HG03060 (cell line): ENCODE results near the gene MYOCD.

Source experiments
- ATAC-seq: cut with Tn5 transposase; IDR thresholded peaks from one replicate; pipeline ENCODE4 v1.9.1; 2021; ENCODE audit warnings: low read depth, moderate number of reproducible peaks; ENCODE audit not compliant: unreplicated experiment

The MYOCD gene

DNA sequence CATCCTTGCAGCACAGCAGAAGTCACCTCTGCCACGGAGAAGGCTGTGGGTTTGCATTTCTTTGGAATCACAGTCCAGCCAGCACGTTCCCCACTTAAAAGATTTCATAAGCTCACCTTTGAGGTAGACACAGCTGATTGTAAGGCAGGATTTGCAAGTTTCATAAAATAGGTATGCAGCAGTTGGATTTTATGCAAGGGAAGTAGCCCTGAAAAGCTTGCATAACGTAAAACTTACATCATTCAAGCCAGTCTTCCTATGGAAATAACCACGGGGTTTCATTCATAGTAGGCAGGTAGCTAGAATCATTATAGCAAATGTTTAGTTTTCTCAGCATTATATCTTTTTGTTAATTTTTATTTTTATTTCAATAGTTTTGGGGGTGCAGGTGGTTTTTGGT is 73.8 kb downstream of the MYOCD start:
- ATAC-seq = no peak

DNA sequence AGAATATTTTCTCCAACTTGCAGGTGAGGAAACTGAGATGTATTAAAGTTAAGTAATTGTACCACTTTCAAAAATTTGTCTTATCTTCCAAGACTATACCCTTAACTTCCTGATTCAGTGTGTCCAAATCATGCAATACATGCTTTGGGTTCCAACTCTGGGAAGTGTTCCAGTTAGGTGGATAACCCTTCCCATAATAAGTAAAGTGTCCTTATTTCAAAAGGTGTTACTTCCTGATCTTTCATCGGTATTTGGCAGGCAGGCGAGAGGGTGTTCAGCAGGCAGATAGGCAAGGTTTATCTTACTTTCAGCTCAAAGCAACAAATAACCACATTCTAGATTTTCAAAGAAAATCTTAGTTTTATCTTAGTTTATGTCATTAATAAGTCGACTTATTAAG is 77.4 kb downstream of the MYOCD start:
- no peak for ATAC-seq

DNA sequence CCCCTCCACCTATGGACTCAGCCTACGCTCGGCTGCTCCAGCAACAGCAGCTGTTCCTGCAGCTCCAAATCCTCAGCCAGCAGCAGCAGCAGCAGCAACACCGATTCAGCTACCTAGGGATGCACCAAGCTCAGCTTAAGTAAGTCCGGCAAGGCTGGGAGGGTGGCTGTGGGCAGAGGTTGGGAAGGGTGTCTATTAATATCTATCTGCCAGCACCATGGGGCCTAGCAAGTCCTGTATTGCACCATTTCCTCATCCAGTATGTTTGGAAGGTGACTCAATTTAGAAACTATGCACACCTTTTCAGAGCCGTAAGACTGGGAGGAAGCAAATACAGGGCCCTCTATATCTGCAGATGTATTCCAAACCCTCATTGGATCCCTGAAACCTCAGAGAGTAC is 78.6 kb downstream of the MYOCD start:
- ATAC-seq = no peak

DNA sequence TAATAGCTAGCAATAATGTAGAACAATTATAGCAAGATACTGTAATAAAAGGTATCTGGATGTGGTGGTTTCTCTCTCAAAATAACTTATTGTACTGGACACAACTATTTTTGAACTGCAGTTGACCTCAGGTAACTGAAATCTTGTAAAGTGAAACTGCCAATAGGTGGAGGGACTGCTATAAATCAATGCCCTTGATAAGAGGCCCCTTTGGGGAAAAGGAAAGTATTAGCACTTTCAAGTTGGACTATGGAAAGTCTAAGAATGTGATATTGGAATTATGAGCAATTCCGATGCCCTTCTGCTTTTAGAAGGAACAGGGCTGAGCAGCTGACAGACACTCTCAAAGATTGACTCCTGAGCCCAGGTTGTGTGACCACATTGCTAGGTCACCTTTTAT is 79.1 kb downstream of the MYOCD start:
- no peak for ATAC-seq

GRCh38 chr17:12745486-12745885 is 79.8 kb downstream of the MYOCD start:
- no peak for ATAC-seq

DNA sequence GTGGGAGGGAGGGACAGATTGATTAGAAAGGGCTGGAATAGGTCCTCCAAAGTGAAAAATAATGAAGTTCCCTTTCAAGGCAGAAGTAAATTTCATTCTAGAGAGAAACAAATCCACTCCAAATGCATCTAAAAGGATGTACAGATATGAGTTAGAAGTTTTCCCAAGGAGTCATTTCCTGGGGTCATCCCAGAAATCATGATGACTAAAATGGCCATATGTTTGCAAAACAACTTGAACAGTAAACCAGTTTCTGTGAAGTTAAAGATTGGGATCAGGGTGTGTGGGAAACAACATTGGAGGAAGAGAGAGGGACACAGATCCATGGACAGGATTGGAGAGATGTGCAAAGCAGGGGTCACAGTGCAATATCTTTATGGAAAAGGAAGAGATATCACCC is 91.1 kb downstream of the MYOCD start:
- no peak for ATAC-seq

GRCh38 chr17:12759090-12759489 is 93.4 kb downstream of the MYOCD start:
- ATAC-seq = no peak

DNA sequence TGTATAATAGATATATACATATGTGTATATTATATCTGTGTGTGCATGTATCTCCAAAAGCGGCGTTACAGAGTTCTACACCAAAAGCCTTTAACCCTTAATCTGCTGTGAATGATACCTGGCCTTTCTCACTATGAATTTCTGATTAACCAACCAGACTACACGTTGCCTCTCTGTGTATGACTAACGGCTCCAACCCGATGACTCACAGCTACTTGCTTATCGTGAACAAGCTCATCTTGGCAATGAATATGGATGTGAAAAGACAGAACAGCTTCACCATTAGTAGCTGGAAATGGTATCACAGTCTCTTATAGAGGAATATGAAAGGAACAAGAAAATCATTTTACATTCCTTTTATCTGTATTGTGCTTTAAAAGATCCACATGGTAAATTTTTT is 99.9 kb downstream of the MYOCD start:
- no peak for ATAC-seq

GRCh38 chr17:12768255-12768654 is 102.6 kb downstream of the MYOCD start:
- no peak for ATAC-seq

- ATAC-seq = no peak
Measured at GRCh38 chr17:12769981-12770380, 104.3 kb downstream of the MYOCD start.

- no peak for ATAC-seq
Measured at GRCh38 chr17:12773153-12773552, 107.5 kb downstream of the MYOCD start.

DNA sequence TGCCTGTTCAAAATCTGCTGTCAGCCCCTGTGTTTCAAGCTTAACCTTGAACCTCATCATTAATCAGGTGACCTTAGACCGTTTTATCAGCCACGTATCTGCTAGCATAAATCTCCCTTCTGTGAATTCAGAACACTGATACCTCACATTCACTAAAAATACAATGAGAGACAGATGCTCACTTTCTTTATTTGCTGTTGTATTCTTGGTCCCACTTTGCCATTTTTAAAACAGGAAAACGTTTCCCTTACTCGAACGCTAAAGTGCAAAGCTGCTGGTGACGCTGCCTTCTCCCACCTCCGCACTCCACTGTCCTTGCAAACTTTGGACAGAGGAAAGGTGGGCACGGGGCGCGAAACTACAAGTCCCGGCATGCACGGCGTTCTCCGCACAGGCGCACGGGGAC is 123.4 kb downstream of the MYOCD start:
- peak; percentile 69 for ATAC-seq

DNA sequence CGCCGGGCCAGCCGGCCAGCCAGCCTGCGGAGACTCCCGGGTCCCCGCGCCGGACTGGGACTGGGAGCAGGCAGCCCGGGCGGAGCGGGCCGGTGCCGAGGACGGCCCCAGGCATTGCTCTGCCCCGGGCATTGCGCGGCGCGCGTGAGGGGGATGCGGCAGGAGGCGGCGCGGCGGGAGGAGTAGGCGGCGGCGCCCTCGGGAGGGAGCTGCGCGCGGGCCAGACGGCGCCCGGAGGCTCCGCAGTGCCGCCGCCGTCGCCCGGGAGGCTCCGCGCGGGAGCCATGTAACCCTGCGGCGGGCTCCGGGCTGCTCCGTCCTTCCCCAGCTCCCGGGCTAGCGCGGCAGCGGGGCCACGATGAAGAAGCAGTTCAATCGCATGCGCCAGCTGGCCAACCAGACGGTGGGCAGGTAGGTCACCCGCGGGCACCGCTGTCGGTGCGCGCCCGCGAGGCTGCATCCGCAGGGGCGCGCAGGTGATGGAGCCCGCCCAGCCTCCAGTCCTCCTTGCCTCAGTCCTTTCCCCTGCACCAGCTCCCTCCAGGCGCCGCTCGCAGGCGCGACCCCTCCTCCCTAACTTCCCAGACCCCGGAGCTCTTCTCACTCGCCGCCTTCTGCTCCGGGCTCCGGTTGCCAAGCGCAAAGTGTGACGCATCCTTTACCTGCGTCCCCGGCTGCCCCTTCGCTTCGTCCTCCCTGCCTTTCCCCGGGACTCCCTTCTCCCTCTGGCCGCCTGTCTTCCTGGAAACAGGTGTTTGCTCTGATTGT is 124.0 kb downstream of the MYOCD start, which contains the start of gene ARHGAP44:
ARHGAP44 (plus strand) TSS at position 18 of the 768 bp plus-strand sequence; CDS start at position 359, 341 bp downstream.
- peak; percentile 31 for ATAC-seq

- ATAC-seq = no peak
Measured at GRCh38 chr17:12790249-12791106, 124.8 kb downstream of the MYOCD start.

DNA sequence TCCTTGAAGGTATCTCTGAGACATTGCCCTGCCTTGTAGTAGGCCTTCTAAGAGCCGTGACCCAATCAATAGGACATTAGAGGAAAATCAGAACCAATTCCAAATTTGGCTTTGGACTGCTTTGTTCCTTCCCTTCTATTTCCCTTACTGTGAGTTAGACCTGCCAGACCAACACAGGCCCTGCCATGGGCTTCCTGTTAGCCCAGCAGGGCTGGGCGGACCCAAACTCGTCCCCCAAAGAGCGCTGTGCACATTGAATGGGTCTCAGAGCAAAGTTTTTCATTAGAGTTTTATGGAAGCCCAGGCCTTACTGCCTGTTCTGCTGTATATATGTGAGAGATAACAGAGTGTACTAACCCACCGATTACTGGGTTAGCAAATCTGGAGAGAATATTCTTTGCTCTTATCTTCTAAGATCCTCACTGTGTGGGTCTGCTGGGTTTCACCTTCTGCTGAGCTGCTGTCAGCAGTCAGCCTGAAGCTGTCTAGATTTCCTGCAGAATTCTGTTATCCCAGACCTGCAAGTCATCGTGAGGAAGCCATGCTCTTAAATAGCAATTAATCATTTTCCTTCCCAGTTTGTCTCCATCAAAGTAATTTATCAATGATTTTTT is 129.3 kb downstream of the MYOCD start:
- ATAC-seq = no peak

GRCh38 chr17:12800855-12801365 is 135.2 kb downstream of the MYOCD start:
- no peak for ATAC-seq

DNA sequence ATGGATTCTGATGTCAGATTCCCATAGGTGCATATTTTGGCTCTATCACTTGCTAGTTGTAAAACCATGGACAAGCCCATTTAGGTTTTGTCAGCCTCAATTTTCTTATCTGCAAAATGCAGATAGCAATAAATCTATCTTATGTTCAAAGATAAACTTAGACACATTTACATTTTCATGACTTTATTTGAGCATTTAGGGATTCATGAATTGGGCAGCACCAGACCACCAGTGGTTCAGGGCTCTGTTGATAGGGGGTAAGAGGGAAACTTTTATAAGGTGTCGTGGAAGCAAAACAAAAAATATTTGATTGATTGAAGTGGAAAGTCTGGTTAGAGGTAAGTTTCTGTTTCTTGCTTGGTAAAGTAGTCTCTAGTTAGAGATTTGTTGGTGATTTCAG is 140.9 kb downstream of the MYOCD start:
- no peak for ATAC-seq

- no peak for ATAC-seq
Measured at GRCh38 chr17:12808723-12809122, 143.0 kb downstream of the MYOCD start.

- no peak for ATAC-seq
Measured at GRCh38 chr17:12812877-12813276, 147.2 kb downstream of the MYOCD start.

DNA sequence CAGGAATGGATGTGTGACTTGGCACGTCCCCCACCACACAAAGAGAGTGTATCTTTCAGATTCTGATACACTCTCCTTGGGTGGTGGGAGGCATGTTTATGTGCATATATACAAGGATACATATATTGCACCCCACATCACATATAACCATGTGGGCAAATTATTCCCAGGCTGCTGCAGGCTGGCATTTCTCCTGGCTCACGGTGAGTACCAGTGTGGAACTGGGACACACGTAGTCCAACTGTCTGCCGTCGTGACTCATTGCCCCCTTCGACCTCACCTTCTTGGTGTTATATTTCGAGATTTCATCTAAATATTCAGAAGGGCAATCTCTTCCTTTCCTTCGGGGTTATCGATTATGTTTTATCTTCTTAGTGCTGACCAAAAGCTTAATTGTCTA is 148.0 kb downstream of the MYOCD start:
- no peak for ATAC-seq

- ATAC-seq = no peak
Measured at GRCh38 chr17:12814718-12815117, 149.0 kb downstream of the MYOCD start.
